Mesenteric fat pad (tissue), 1 donor: ENCODE results near the gene E2F2. TPM values are rescaled to one million over a fixed set of nuclear protein-coding genes. Genes with fewer than 3 reads are reported as not detected.
"Not testable (repeated sequence)": the region's sequence is repeated elsewhere in the genome, so short reads cannot be mapped to it uniquely, and the experiment has no call there.

ENCODE experiments used
- DNase-seq: peaks from one replicate; pipeline ENCODE4 v3.0.0-alpha.2; 2020; ENCODE audit warnings: low spot score
- total RNA-seq: library from RNA; stranded (reverse); fragmentation: NEBNext Ultra II Directional; extraction: Animal tissue kit (Norgen Biotek cat#: 25700); gene quantifications from one replicate; pipeline ENCODE4 v1.2.1, GENCODE V29; 2021
- donor health status: DM: yes; HTN: yes; CAD: no.

The E2F2 gene
- total RNA-seq, 1 donor from 2014 or later: 0.29 TPM

GRCh38 chr1:23525558-23526250 is 5.3 kb downstream of the E2F2 start:
- no peak for DNase-seq

DNA sequence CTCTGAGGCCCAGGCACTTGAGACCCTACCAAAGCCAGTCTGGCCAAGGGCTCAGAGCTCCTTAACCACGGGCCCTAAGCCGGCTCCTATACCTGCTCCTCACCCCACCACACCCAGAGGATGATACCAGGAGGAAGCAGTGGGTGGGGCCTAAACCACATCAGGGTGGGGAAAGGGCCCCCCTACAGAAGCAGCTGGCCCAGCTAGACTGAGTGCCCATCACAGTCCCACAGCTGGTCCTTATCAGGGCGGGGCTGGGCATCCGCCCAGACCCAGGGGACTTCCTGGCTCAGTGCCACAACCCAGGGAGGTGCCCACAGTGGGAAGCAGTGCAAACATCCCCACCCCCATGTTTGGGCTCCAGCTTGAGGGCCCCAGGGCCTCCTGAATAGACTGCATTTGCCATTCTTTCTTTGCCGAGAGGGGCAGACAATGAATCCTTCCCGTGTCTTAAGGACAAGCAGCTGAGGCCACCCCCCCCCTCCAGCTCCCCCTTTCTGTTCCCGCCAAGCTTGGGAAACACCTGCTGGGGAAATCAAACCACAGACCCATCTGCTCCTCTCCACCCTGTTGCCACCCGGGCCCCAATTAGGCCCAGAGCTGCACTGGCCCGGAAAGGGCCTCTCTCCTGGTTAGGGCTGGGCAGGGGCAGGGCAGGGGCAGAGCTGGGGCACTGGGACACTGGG is 6.2 kb downstream of the E2F2 start:
- DNase-seq: no peak

DNA sequence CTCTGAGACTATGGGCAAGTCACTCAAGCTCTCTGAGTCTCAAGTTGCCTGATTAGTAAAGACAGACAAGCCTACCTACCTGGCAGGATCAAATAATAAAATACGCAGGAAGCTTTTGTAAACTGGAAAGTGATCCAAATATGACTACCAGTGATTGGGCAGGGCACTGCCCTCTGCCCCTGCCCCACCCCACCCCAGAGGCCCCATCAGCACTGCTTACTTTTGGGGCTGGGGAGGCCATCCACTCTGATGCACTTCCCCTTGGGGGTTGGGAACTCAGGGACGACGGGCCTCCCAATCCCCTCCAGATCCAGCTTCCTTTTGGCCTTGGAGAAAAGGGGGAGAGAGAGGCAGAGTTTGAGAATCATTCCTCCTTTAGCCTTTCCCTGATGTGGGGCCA is 6.9 kb downstream of the E2F2 start:
- DNase-seq: no peak

DNA sequence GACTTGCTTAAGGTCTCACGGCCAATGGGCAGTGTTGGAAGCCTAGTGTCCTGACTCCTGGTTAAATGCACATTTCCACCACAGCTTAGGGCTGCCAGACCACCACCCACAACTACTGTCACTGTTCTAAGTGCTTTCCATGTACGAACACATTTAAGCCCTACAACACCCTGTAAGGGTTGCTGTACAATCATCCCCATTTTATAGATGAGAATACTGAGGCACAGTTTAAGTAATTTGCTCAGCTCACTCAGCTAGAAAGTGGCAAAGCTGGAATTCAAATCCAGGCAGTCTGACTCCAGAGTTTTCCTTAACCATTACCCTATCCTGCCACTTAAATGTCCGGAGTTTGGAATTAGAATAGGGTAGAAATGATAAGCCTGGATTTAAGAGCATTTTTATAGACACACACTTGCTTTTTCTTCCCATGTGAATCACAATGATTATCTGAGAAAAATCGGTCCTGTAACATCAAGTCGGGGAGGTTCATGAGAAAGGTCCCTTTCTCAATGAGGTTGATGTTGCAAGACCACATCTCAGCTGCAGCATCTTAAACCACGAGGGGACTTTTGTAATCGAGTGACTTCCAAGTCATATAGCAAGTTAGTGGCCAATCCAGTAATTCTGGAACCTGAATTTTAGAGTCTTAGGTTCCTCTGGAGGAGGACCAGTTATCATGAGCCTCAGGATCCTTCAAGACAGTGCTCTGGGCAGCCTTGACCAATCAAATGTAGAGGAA is 8.6 kb downstream of the E2F2 start:
- DNase-seq: no peak

DNA sequence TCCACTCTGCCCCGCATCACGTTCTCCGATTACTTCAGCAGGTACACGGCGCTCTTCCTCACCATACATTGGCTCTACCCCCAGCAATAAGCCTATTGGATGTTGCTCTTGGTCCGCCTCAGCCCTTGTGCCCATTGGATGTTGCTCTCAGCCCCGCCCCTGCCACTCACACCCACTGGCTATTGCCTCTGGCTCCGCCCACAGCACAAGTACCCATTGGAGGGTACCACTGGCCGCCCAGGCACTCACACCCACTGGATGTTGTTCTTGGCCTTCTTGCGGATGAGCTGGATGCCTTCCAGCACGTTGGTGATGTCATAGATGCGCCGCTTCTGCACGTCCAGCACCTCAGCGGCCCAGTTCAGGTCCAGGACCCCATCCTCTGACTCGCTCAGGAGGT is 9.4 kb downstream of the E2F2 start:
- no peak for DNase-seq

GRCh38 chr1:23517581-23517980 is 13.5 kb downstream of the E2F2 start:
- no peak for DNase-seq

DNA sequence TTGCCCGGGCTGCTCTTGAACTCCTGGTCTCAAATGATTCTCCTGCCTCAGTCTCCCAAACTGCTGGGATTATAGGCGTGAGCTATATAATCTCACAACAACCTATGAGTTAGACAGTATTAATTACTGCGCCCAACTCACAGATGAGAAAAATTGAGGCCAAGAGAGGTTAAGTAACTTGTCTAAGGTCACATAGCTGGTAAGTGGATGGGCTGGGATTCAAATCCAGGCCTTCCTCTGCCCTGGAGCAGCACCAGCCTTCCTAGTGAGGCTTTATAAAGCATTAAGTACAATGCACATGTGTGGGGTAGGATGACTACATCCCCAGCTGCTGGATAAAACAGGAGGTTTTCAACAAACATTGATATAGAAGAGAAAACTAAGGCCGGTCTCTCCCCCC is 15.1 kb downstream of the E2F2 start:
- no peak for DNase-seq

GRCh38 chr1:23514111-23514679 is 16.8 kb downstream of the E2F2 start:
- no peak for DNase-seq

GRCh38 chr1:23509896-23510295 is 21.1 kb downstream of the E2F2 start:
- no peak for DNase-seq

GRCh38 chr1:23506376-23507107 is 24.5 kb downstream of the E2F2 start:
- DNase-seq: no peak

- no peak for DNase-seq
These were observed 25.2 kb downstream of the E2F2 start for GRCh38 chr1:23505851-23506250.

DNA sequence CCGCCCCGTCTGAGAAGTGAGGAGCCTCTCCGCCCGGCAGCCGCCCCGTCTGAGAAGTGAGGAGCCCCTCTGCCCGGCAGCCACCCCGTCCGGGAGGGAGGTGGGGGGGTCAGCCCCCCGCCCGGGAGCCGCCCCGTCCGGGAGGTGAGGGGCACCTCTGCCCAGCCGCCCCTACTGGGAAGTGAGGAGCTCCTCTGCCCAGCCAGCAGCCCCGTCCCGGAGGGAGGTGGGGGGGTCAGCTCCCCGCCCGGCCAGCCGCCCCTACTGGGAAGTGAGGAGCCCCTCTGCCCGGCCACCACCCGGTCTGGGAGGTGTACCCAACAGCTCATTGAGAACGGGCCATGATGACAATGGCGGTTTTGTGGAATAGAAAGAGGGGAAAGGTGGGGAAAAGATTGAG is 26.9 kb downstream of the E2F2 start:
- DNase-seq: not testable (repeated sequence)

DNA sequence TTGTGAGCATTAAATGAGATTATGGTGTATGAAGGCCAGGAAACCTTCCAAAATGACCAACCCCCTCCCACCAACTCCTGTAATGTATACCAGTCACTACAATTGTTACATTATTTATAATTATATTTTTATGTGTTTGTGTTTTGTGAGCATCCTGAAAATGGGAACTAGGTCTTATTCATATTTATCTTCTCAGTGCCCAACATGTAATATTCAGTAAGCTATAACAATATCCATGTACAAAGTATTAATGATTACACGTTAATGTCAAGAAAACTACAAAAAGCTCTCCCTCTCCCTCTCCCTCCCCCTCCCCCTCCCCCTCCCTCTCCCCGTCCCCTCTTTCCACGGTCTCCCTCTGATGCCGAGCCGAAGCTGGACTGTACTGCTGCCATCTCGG is 28.1 kb downstream of the E2F2 start:
- DNase-seq: no peak

DNA sequence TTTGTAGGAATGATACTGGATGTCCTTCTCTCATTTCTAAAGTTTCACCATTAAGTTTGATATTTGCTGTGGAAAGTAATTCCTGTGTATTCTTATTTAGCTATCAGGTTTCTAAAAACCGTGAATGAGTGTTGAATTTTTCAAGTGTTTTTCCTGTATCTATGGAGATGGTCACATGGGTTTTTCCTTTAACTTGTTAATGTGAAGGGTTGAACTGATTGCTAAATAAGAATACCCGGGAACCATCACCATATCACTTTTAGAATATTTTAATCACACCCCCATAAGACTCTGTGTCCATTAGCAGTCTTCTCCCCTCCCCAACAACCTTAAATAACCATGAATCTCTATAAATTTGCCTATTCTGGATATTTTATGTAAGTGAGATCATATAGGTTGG is 30.6 kb downstream of the E2F2 start:
- DNase-seq: no peak

- DNase-seq: no peak
These were observed 33.1 kb downstream of the E2F2 start for GRCh38 chr1:23497777-23498439.

- no peak for DNase-seq
These were observed 34.4 kb downstream of the E2F2 start for GRCh38 chr1:23496490-23497181.

DNA sequence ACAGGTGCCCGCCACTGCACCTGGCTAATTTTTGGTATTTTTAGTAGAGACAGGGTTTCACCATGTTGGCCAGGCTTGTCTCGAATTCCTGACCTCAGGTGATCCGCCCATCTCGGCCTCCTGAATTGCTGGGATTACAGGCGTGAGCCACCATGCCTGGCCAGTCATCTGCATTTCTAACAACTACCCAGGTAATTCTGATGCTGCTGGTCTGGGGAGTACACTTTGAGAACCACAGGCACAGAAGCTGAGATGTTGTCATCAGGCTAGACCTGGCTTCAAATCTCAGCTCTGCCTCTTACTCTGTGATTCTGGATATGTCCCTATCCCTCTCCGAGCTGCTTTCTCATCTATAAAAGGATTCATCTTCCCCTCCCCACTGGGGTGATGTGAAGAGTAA is 36.2 kb downstream of the E2F2 start:
- DNase-seq: not testable (repeated sequence)

DNA sequence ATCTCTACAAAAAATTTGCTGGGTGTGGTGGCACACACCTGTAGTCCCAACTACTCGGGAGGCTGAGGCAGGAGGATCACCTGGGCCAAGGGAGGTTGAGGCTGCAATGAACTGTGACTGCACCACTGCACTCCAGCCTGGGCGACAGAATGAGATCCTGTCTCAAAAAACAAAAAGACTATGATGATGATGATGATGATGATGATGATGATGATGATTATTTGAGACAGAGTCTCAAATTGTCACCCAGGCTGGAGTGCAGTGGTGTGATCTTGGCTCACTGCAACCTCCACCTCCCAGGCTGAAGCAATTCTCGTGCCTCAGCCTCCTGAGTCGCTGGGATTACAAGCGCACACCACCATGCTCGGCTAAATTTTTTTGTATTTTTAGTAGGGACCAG is 38.3 kb downstream of the E2F2 start:
- not testable (repeated sequence) for DNase-seq

DNA sequence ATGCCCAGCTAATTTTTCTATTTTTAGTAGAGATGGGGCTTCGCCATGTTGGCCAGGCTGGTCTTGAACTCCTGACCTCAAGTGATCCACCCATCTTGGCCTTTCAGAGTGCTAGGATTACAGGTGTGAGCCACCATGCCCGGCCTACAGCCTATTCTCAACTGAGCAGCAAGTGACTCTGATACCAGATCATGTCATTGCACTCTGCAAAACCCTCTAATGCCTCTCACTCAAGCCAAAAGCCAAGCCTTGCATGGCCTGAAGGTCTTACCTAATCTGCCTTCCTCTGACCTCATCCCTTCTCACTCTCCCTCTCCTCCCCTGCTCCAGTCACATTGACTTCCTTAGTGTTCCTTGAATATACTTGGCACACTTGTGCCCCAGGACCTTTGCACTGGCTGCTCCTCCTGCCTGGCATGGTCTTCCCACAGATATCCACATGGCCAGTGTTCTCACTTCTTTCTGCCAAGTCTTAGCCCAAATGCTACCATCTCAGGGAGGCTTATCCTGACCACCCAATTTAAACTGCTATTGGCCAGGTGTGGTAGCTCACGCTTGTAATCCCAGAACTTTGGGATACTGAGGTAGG is 38.8 kb downstream of the E2F2 start:
- no peak for DNase-seq

DNA sequence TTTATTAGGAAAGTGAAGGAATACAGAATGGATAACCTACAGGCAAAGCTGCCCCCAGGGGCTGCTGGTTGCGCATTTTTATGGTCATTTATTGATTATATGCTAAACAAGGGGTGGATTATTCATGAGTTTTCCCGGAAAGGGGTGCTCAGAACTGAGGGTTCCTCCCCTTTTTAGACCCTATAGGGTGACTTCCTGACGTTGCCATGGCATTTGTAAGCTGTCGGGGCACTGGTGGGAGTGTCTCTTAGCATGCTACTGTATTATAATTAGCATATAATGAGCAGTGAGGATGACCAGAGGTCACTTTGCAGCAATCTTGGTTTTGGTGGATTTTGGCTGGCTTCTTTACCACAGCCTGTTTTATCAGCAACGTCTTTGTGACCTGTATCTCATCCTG is 41.2 kb downstream of the E2F2 start:
- no peak for DNase-seq
